HG03432 (cell line): ENCODE data around the gene CPB2.

ENCODE experiments used
- ATAC-seq: cut with Tn5 transposase; IDR thresholded peaks from one replicate; pipeline ENCODE4 v1.9.1; 2021; ENCODE audit warnings: mild to moderate bottlenecking, moderate library complexity; ENCODE audit not compliant: unreplicated experiment

CPB2 gene

DNA sequence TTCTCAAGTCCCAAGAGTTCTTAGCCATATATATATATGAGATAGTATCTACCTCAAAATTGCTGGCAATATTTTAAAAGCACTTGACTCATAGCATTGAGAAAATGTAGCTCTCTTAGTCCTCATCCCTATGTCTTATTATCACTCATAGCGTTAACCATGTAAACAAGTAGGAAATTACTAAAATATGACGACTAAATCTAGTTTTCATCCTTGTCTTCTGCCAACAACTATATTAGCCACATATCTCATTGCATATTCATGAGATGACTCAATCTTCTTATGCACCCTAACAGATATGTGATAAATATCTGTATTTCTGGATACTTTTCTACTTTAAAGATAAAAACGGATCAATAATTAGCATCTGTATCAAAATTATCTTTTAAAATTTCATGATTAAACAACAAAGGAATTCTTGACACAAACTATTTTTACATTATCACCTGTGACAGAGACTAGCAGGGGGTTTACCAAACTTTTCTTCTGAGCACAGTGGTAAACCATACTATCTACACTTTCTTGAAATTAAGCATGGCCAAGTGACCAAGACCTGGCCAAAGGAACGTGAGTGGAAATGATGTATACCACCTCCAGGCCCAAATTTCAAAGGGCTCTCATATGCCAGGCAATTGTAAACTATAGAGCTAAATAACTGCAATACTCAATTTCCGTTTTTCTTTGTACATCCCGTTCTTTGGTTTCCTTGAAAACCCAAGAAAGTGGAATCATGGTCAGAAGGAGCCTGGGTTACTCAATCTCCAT is 98.0 kb downstream of the CPB2 start:
- ATAC-seq: no peak

- ATAC-seq: no peak
Measured at GRCh38 chr13:46004491-46004890, 100.3 kb downstream of the CPB2 start.
